Large intestine (tissue), 3 donors: Measurements from ENCODE around the gene TANGO2. TPM values are rescaled to one million over a fixed set of nuclear protein-coding genes. Genes with fewer than 3 reads are reported as not detected.

Experiments
- DNase-seq, 2 donors: peaks; one replicate each; pipeline versions ENCODE4 v3.0.0 to v3.0.0-alpha.2; 2013
- H3K27ac ChIP-seq: one replicate; pipeline ENCODE4 v1.5.1; 2013; ENCODE audit warnings: low read length
- H3K27me3 ChIP-seq: 2 replicates; pipeline ENCODE4 v1.6.1; 2013; ENCODE audit warnings: low read length; ENCODE audit not compliant: control insufficient read depth, insufficient read depth
- H3K36me3 ChIP-seq: 2 replicates; pipeline ENCODE4 v1.6.1; 2013; ENCODE audit warnings: low read length; ENCODE audit not compliant: control insufficient read depth, insufficient read depth
- H3K4me1 ChIP-seq: one replicate; pipeline ENCODE4 v1.6.1; 2013; ENCODE audit warnings: low read length; ENCODE audit not compliant: control insufficient read depth, insufficient read depth
- H3K4me3 ChIP-seq: one replicate; pipeline ENCODE4 v1.5.1; 2013; ENCODE audit warnings: low read length
- H3K9me3 ChIP-seq: one replicate; pipeline ENCODE4 v1.6.1; 2013; ENCODE audit warnings: mild to moderate bottlenecking, low read depth, low read length, moderate library complexity; ENCODE audit not compliant: control insufficient read depth
- WGBS: methylation state at CpG from one replicate; pipeline ENCODE4 v1.1.5; 2013; ENCODE audit warnings: low lambda C conversion rate; ENCODE audit not compliant: insufficient coverage; 5-methylcytosine and 5-hydroxymethylcytosine counted together
- polyA plus RNA-seq: library from polyadenylated mRNA; unstranded; fragments of 120-200 nt; gene quantifications from one replicate; pipeline ENCODE4 v1.2.1, GENCODE V29; 2013

Gene TANGO2
- polyA plus RNA-seq, 1 donor = 16.5 TPM

DNA sequence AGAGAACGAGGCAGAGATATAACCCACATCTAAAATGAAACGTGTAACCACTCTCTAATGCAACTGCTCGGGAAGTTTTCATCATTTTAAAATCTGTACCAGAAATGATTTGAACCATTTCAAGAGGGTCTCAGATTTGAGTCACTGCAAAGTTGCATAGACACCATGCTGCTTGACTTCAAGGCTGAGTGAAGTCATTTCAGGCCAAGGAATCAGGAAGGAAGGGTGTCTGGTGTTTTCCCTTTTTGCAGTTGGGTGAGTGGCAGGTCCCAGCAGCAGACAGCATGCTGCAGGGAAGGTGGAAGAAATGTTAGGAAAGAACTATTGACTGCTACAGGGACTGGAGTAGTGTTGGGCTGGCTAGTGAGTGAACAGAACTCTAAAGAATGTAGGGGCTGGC lies 16.5 kb downstream of the TANGO2 start:
- H3K36me3 ChIP-seq = peaks cover 12% of the 10 kb centered on the region
- H3K27ac ChIP-seq = no peak overlapping the region
- WGBS = no CpG with 5 or more reads among the region's 3 CpGs
- no peaks in the 10 kb centered on the region for H3K4me1 ChIP-seq
- H3K27me3 ChIP-seq = no peaks in the 10 kb centered on the region
- no peak overlapping the region for H3K4me3 ChIP-seq
- no peak for DNase-seq
- no peaks in the 10 kb centered on the region for H3K9me3 ChIP-seq

DNA sequence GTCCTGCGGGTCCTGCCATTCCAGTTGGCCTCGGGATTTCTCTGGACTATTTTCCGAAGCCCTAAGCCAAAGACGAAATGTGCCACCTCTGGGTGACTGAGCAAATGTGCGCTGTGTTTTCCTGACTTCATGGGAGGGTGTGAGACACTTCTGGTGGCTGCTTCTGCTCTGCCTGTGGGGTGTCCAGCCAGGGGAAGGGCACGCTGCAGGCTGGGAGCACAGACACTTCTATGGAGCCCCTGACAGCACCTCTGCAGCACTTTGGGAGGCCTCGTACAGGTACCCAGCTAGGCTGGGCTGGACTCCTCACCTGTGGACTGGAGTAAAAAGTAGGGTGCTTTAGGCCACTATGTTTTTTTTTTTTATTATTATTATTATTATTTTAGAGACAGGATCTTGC lies 17.7 kb downstream of the TANGO2 start:
- Histone ChIP-seq H3K9me3 (no peaks in the 10 kb centered on the region), H3K27ac (no peak overlapping the region), H3K27me3 (no peaks in the 10 kb centered on the region), H3K4me1 (no peaks in the 10 kb centered on the region), H3K4me3 (no peak overlapping the region), H3K36me3 (peaks cover 9% of the 10 kb centered on the region)
- DNase-seq = no peak
- WGBS = no CpG with 5 or more reads among the region's 7 CpGs

DNA sequence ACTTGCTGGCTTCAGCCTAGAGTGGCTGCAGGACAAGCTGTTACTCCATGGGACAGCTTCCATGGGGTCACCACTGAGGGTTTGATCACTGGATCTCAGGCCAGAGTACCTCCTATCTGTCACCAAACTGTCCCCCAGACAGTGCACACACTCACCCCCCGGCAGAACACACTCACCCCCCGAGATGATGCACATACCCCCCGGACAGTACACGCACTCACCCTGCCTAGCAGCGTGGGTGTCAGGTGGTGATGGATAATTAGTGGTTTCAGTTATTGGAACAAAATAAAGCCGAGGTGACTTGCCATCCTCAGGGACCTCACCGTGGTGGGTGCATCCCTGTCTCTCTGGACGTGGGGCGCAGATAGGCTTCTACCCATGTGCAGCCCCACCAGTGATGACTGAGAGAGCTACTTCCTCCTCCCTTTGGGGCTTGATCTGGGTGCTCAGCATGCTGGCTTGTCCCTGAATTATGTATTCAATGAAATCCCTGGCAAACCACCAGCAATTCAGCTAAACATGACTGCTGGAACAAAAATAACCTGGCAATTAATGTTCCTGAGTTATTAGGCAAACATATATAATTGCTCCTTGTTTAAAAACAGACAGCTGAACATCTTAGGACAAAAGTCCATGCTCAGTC lies 18.9 kb downstream of the TANGO2 start:
- peaks cover 12% of the 10 kb centered on the region for H3K36me3 ChIP-seq
- WGBS = no CpG with 5 or more reads among the region's 9 CpGs
- no peaks in the 10 kb centered on the region for H3K9me3 ChIP-seq
- H3K4me1 ChIP-seq = no peaks in the 10 kb centered on the region
- no peak overlapping the region for H3K27ac ChIP-seq
- no peak overlapping the region for H3K4me3 ChIP-seq
- H3K27me3 ChIP-seq = no peaks in the 10 kb centered on the region
- DNase-seq = no peak

DNA sequence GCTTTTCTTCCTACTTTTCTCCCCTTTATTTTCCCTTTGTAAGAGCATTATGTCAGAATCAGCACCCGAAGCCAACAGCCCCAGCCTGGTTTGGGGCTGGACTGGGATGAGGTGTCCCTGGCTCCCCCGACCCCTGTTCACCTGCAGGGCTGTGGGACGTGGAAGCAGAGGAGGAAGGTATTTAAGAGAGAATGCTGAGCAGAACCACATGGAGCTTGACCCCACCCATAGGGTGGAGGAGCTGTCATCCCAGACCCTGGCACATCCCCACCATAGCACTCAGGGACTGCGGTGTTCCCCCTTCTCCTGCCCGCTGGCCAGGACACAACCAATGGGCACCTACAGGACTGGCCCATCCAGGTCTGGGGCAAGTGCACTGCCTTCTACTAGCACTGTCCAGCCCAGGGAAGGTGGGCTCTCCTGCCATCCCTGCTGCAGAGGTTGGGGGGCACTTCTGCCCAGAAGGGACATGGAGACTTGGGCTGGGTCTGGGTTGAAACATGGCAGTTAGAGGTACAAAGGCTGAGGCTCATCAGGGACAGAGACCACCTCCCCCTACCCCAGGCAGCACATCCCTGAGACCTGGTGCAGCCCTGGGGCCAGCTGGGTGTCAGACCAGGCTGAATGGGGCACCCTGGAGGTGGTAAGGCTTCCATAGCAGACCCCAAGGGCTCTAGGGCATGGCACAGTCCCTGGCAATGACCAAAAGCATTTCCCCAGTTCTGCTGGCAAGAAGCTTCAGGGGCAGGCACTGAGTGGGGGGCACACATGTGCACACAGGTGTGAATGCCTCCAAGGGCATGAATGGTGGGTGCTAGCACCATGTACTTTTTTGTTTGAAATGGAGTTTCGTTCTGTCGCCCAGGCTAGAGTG lies 19.7 kb downstream of the TANGO2 start:
- no CpG with 5 or more reads among the region's 7 CpGs for WGBS
- Histone ChIP-seq H3K27ac (no peak overlapping the region), H3K9me3 (no peaks in the 10 kb centered on the region), H3K27me3 (no peaks in the 10 kb centered on the region), H3K36me3 (peaks cover 12% of the 10 kb centered on the region), H3K4me3 (no peak overlapping the region), H3K4me1 (no peaks in the 10 kb centered on the region)
- DNase-seq = no peak

DNA sequence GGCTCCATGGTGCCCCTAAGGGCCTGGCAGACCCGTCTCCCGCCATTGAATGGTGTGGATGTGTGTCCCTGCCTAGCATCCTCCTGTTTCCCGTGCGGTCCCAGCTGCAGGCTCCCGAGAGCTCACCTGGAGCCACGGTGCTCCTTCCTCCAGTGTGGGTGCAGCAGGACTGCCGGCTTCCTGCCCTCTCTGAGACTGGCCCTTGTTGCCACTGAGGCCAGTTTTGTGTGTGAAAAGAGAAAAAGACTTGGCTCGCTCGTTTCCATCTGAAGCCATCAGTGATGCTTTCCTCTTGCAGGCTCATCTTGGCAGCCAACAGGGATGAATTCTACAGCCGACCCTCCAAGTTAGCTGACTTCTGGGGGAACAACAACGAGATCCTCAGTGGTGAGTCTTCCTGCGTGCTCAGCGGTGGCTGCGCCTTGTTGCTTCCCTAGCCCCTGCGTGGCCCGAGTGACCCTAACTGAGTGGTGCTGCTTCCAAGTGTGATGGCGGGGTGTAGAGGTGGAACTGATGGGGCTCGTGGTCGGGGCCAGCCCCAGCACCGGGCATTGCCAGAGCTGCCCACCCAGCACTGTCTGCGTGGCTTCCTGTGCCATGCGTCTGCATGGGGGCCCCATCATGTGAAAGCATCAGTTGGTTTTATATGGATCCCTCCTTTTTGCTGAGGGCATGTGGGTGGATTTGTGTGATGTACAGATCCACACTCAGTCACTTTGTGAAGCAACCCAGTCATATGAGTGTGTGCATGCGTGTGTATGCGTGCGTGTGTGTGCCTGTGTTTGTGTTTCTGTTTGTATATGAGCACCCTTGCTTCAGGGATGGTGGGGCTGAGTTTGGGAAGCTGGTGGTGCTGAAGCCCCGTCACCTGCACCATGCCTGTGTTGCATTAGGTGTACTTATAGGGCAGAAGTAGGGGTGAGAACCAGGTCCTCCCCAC lies 22.4 kb downstream of the TANGO2 start:
- WGBS = no CpG with 5 or more reads among the region's 26 CpGs
- Histone ChIP-seq H3K4me1 (no peaks in the 10 kb centered on the region), H3K36me3 (peaks cover 8% of the 10 kb centered on the region), H3K27ac (no peak overlapping the region), H3K9me3 (no peaks in the 10 kb centered on the region), H3K27me3 (no peaks in the 10 kb centered on the region), H3K4me3 (no peak overlapping the region)
- no peak for DNase-seq

DNA sequence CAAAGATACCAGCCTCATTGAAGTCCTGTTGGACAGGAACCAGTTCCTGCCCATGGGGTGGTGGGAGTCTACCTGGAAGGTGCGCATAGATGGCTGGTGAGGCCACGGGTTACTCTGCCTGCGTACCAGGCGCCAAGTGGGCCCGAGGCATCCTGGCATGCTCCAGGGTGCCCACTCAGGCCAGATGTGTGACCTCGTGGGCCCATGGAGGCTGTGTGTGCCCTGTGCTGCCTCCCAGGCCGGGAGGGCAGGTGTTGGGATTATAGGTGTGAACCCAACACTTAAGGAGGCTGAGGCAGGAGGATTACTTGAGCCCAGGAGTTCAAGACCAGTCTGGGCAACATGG lies 23.1 kb downstream of the TANGO2 start:
- H3K4me1 ChIP-seq = no peaks in the 10 kb centered on the region
- peaks cover 7% of the 10 kb centered on the region for H3K36me3 ChIP-seq
- H3K9me3 ChIP-seq = no peaks in the 10 kb centered on the region
- no CpG with 5 or more reads among the region's 7 CpGs for WGBS
- no peak for DNase-seq
- H3K4me3 ChIP-seq = no peak overlapping the region
- no peaks in the 10 kb centered on the region for H3K27me3 ChIP-seq
- H3K27ac ChIP-seq = no peak overlapping the region

DNA sequence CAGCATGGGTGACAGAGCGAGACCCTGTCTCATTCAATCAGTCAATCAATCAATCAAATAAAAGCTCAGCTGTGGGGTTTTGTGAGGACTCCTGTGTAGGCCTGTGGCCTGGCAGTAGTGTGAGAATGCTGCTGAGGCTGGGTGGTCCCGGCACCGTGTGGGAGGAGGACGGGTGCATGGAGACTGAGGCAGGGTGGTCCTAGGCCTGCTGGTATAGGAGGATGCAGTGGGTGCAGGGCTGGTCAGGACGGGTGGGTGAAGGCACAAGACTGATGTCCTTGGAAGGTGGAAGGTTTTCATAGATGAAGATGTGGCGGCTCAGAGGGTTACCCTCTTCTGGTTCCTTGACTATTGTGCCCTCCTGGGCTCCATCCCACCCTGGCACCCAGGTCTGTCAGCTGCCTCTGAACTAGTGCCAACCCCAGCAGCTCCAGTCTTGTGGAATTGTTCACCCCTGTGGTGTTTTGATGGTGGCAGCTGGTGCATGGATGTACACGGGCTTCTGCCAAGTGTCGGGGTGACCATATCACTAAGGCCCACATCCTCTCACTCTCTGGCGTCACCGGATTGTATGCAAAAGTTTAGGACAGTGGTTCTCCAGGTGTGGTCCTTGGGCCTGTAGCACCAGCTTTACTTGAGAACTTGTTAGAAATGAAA lies 23.7 kb downstream of the TANGO2 start:
- H3K27ac ChIP-seq = no peak overlapping the region
- H3K4me3 ChIP-seq = no peak overlapping the region
- no peak for DNase-seq
- no peaks in the 10 kb centered on the region for H3K27me3 ChIP-seq
- H3K36me3 ChIP-seq = peaks cover 7% of the 10 kb centered on the region
- no CpG with 5 or more reads among the region's 10 CpGs for WGBS
- no peaks in the 10 kb centered on the region for H3K9me3 ChIP-seq
- no peaks in the 10 kb centered on the region for H3K4me1 ChIP-seq

DNA sequence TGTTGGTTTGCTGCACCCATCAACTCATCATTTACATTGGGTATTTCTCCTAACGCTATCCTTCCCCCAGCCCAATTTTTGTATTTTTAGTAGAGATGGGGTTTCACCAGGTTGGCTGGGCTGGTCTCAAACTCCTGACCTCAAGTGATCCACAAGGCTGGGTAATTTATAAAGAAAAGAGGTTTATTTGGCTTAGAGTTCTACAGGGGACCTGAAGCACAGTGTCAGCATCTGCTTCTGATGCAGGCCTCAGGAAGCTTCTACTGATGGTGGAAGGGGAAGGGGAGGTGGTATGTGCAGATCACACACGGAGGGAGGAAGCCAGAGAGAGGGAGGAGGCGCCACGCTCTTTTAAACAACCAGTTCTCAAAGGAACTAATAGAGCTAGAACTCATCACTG lies 25.8 kb downstream of the TANGO2 start:
- no CpG with 5 or more reads among the region's 4 CpGs for WGBS
- Histone ChIP-seq H3K4me3 (no peak overlapping the region), H3K9me3 (no peaks in the 10 kb centered on the region), H3K27ac (no peak overlapping the region), H3K4me1 (no peaks in the 10 kb centered on the region), H3K36me3 (peaks cover 7% of the 10 kb centered on the region), H3K27me3 (no peaks in the 10 kb centered on the region)
- DNase-seq = no peak

DNA sequence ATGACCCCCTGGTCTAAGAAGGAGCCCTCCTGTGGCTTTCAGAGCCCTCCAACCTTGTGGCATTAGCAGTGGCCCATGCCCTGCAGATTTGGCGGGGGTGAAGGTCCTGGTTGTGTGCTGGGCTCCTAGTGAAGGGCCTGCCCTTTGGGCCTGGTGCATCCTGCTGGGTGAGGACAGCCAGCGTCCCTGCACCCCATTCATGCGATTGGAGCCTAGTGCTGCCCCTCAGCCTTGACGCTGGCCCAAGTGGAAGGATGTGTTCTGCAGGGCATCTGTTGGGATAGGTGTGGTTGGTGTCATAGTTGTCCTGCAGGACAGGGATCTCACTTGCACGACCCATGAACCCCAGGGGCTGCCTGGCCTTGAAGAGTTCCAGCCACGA lies 31.0 kb downstream of the TANGO2 start:
- Histone ChIP-seq H3K36me3 (peaks cover 39% of the 10 kb centered on the region), H3K9me3 (no peaks in the 10 kb centered on the region), H3K4me3 (no peak overlapping the region), H3K27me3 (no peaks in the 10 kb centered on the region), H3K27ac (no peak overlapping the region), H3K4me1 (no peaks in the 10 kb centered on the region)
- DNase-seq = no peak
- no CpG with 5 or more reads among the region's 6 CpGs for WGBS
